Mesodermal cell (in vitro differentiated cells): ENCODE data around the gene ASB2.

Experiments used
- H3K27ac ChIP-seq: 2 replicates; pipeline ENCODE4 v1.7.0; 2013; ENCODE audit warnings: mild to moderate bottlenecking, low read depth, low read length, moderate library complexity; ENCODE audit not compliant: severe bottlenecking
- H3K36me3 ChIP-seq: 2 replicates; pipeline ENCODE4 v1.7.1; 2013; ENCODE audit warnings: mild to moderate bottlenecking, low read length, moderate library complexity; ENCODE audit not compliant: control insufficient read depth, insufficient read depth
- H3K4me1 ChIP-seq: one replicate; pipeline ENCODE4 v1.7.1; 2013; ENCODE audit warnings: mild to moderate bottlenecking, low read length; ENCODE audit not compliant: insufficient read depth, control insufficient read depth, poor library complexity, severe bottlenecking
- H3K4me3 ChIP-seq: 2 replicates; pipeline ENCODE4 v1.7.0; 2013; ENCODE audit warnings: low read length, control low read depth, mild to moderate bottlenecking; ENCODE audit not compliant: insufficient read depth, poor library complexity, severe bottlenecking; ENCODE audit errors: extremely low read depth
- H3K9me3 ChIP-seq: 2 replicates; pipeline ENCODE4 v1.7.1; 2013; ENCODE audit warnings: mild to moderate bottlenecking, low read length, moderate library complexity; ENCODE audit not compliant: control insufficient read depth
- WGBS, 2 experiments: methylation state at CpG; one replicate each; pipeline ENCODE4 v1.1.5; 2013; ENCODE audit warnings: missing lambda C conversion rate in 2 of 2; ENCODE audit not compliant: insufficient coverage in 2 of 2; 5-methylcytosine and 5-hydroxymethylcytosine counted together

The ASB2 gene

DNA sequence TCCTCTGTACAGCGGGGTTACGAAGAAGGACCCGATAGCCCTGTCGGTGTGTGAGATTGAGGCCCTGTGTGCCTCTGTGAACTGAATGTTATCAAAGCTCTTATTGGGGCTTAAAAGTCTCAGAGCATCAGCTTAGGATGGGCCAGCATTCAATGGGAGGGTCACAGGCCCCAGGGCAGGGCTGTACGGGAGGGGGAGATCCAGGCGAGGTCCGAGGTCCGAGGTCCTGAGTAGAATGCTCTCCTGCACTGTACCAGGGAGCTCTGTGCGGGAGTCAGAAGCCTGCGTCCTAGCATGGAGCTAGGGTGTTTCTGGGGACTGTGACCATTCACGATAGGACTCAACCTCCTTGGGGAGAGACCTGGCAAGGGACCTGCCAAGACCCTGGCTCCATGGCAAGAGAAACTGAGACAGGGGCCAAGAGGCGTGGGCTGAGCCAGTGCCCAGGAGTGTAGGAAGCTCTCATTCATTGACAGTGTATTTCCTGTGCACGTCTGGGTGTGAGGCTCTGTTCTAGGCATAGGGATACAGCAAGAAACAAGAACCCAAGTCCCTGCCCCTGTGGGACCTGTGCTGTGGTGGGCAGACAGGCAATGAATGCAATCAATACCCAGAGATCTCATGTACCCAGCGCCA, 61.2 kb downstream of the ASB2 start:
- Histone ChIP-seq H3K4me1 (peaks cover 4% of the 10 kb centered on the region), H3K27ac (no peak overlapping the region), H3K9me3 (peaks cover 12% of the 10 kb centered on the region), H3K36me3 (no peaks in the 10 kb centered on the region), H3K4me3 (no peak overlapping the region)
- 88 to 92% methylated on average over 13 to 14 of the region's 14 CpGs for WGBS, 2 experiments

DNA sequence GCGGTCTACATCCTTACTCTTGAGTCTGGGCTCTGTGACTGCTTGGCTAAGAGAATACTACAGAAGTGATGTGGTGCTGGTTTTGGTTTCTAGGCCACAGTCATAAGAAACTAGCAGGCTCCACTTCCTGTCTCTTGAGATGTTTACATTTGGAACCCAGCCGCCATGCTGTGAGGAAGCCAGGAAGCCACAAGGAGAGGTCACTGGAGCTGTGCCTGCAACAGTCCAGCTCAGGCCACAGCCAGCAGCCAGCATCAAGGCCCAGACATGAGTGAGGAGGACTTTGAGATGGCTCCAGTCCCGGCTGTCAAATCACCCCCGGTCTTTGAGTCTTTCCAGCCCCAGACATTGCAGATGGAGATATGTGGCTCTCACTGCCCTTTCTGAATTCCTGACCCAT, 62.1 kb downstream of the ASB2 start:
- WGBS, 2 experiments = 92 to 97% methylated on average over 3 of the region's 4 CpGs
- H3K27ac ChIP-seq = no peak overlapping the region

DNA sequence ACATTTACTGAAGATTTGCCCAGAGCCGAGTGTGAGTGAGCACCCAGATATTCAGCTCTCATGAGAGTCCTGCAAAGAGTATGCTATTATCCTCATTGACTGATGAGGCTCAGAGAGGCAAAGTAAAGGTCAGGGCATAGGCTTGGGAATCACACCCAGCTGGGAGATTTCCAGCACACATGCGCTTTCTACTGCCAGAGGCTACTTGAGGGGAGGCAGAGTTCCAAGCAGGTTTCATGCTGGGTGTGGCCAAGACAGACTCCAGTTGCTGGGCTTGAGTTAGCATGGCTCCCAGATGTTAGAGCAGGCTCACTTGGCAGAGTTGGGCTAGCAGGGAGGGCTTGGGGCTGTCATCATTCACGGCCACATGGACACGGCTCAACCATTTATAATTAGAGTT, 63.6 kb downstream of the ASB2 start:
- no peak overlapping the region for H3K27ac ChIP-seq
- H3K36me3 ChIP-seq = no peaks in the 10 kb centered on the region
- H3K4me3 ChIP-seq = no peak overlapping the region
- H3K4me1 ChIP-seq = peaks cover 4% of the 10 kb centered on the region
- H3K9me3 ChIP-seq = peaks cover 14% of the 10 kb centered on the region
- 85 to 100% methylated on average over 2 to 3 of the region's 4 CpGs for WGBS, 2 experiments

More for the DNA sequence above, 62.1 kb downstream of the ASB2 start:
- H3K4me1 ChIP-seq = peaks cover 4% of the 10 kb centered on the region
- no peaks in the 10 kb centered on the region for H3K36me3 ChIP-seq
- H3K9me3 ChIP-seq = peaks cover 13% of the 10 kb centered on the region
- no peak overlapping the region for H3K4me3 ChIP-seq

- Histone ChIP-seq H3K36me3 (no peaks in the 10 kb centered on the region), H3K27ac (no peak overlapping the region), H3K4me1 (peaks cover 4% of the 10 kb centered on the region), H3K9me3 (peaks cover 14% of the 10 kb centered on the region), H3K4me3 (no peak overlapping the region)
- 97 to 100% methylated on average over 3 to 4 of the region's 5 CpGs for WGBS, 2 experiments
Measured at GRCh38 chr14:93911975-93912615, 64.3 kb downstream of the ASB2 start.

DNA sequence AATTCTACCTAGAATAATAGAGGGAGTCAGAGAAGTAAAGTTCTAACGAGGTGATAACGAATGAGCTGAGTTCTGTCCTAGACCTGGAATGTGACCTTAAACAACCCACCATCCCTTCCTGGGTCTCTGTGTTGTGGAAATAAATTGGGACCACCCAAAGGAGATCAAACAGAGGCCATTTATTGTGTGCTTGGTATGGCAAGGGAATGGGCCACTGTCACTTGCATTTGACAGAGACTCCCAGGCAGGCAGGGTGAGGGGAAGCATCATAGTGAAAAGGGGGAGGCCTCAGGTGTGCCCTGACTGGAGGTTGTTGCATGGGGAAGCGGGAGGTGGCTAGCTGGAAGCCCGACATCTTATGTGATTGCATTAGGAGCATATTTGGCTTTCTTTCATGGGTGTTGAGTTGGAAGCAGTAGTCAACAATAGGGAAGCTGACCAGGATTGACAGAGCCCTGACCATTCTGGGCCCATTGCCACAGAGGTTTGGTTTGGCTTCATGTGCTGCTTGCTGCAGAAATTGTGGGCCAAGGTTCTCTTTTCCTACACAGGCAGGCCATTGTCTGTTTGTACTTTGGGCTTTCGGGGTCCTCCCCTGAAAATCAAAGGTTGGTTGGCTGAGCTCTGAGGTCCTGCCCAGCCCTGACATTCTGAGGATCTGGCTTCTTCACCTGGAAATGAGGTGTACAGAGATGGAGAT, 66.8 kb downstream of the ASB2 start:
- 85 to 87% methylated on average over 3 to 5 of the region's 5 CpGs for WGBS, 2 experiments

DNA sequence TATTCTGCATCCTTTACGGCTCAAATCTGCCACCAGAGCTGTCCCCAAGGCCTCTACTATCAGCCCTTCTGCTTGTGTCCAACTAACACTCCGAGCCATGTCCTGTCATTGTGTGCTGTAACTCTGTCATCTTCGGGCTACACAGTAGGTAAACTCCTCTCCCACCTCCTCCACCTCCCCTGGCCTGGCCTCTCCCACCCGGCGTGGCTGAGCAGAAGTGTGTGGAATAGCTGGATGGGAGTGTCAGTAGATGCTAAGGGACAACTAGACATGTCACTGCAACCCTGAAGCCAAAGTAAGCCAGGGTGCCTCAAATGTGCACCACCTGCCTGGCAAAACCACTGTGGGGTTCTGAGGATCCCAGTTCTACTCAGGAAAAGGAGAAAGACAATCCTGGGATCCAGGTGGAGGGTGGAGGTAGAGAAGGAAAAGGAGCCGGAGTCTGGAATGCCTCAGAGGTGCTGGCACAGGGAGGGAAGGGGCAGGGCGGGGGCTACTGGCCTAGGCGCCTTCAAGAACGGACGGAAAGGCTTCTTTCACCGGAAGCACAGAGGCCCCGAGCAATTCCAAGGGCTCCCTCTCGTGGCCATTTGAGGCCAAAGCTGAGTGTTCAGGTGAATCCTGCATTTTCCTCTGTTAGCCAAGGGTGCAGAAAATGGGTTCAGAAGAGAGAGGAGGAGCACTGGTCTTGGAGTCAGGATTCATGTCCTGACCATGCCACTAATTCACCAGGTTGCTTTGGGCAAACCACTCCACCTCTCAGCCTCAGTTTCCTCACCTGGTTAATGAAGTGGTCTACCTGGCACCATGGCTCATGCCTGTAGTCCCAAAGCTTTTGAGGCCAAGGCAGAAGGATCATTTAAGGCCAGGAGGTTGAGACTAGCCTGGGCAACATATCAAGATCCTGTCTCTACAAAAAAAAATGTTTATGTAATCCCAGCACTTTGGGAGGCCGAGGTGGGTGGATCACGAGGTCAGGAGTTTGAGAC, 69.7 kb downstream of the ASB2 start:
- Histone ChIP-seq H3K36me3 (no peaks in the 10 kb centered on the region), H3K27ac (no peak overlapping the region), H3K4me3 (no peak overlapping the region), H3K9me3 (peaks cover 8% of the 10 kb centered on the region), H3K4me1 (peaks cover 21% of the 10 kb centered on the region)
- 46 to 50% methylated on average over 11 to 12 of the region's 15 CpGs for WGBS, 2 experiments

More for the DNA sequence above, 66.8 kb downstream of the ASB2 start:
- Histone ChIP-seq H3K36me3 (no peaks in the 10 kb centered on the region), H3K4me3 (no peak overlapping the region), H3K27ac (no peak overlapping the region), H3K4me1 (peaks cover 19% of the 10 kb centered on the region), H3K9me3 (peaks cover 13% of the 10 kb centered on the region)

GRCh38 chr14:93905623-93906022, 70.7 kb downstream of the ASB2 start:
- Histone ChIP-seq H3K9me3 (peaks cover 8% of the 10 kb centered on the region), H3K27ac (peak overlapping the region; percentile 67)

DNA sequence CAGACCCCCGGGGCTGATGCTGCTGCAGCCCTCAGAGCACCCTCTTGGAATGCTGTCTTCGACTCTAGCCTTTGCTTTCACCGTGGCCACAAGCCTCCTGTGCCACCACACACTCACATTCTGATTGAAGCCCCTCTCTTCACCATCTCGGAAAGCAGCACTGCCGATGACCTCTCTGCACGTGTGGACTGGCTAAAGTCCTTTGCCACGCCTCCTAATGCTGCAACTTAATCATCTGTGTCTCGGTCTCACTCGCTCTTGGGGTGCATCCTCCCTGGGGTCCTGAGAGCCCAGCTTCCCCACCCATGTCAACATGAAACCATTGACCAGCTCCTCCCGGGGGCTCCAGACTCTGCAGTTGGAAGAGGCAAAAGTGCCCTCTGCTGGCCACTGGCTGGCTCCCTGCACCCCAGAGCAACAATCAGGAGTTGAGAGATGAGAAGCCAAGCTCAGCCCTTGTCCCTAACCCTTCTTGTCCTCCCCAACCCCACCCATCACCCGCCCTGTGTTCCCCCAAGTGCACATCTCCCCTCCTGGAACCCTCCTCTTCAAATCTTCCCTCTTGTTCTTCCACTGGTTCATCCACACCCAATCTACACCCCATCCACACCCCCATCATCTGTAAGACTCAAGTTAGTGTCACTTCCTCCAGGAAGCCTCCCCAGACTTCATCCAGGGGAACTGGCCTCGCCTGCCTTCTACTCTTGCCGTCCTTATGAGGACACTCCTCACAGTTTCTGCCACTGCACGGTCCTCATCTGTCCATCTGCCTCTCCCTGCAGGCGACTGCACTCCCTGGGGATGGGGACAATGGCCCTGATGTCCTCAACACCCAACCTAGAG, 72.8 kb downstream of the ASB2 start:
- WGBS, 2 experiments = 56 to 62% methylated on average over 14 to 15 of the region's 15 CpGs
- no peak overlapping the region for H3K4me3 ChIP-seq
- no peaks in the 10 kb centered on the region for H3K9me3 ChIP-seq
- no peak overlapping the region for H3K27ac ChIP-seq
- H3K36me3 ChIP-seq = no peaks in the 10 kb centered on the region
- peaks cover 21% of the 10 kb centered on the region for H3K4me1 ChIP-seq

More at GRCh38 chr14:93905623-93906022, 70.7 kb downstream of the ASB2 start:
- no peak overlapping the region for H3K4me3 ChIP-seq
- 71 to 100% methylated on average over 2 to 4 of the region's 4 CpGs for WGBS, 2 experiments
- H3K36me3 ChIP-seq = no peaks in the 10 kb centered on the region
- peaks cover 21% of the 10 kb centered on the region for H3K4me1 ChIP-seq

DNA sequence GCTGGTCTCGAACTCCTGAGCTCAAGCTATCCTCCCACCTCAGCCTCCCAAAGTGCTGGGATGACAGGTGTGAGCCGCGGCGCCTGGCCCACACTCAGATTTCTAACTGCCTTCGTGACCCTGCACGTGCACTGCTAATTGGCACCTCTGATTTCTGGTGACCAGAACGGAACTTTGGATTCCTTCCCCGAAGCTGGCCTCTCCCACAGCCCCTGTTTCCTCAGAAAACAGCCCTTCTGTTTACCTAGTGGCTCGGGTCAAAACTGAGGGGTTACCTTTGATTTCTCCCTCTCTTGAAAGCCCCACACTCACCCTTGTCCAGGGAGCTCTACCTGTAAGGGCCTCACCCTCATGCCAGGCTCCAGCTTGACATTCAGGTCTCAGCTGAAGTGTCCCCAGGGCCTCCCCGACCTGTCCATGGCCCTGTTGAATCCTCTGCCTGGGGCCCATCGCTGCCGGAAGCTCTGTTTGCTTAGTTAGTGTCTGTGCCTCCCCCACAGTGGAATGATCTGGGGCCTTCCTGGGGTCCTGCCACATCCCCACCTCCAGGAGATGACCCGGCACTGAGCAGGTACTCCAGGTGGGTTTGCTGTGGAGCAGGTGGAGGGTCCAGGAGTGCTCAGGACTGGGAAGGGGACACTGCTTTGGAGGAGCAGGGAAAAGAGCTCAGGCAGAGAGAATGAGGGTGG, 73.6 kb downstream of the ASB2 start:
- WGBS, 2 experiments = 92 to 96% methylated on average over 12 of the region's 13 CpGs

More for the DNA sequence above, 73.6 kb downstream of the ASB2 start:
- Histone ChIP-seq H3K4me3 (no peak overlapping the region), H3K36me3 (no peaks in the 10 kb centered on the region), H3K27ac (no peak overlapping the region), H3K4me1 (peaks cover 21% of the 10 kb centered on the region), H3K9me3 (no peaks in the 10 kb centered on the region)
